Spleen (tissue), 7 donors: ENCODE data around the gene SLC11A2.

Experiments
- POLR2A ChIP-seq, 3 donors: fragments of 450-650 bp; IDR thresholded peaks; one replicate each; pipeline ENCODE4 v1.5.1; 2017; ENCODE audit warnings: antibody characterized with exemption in 3 of 3, mild to moderate bottlenecking in 1 of 3
- POLR2AphosphoS5 ChIP-seq, 3 donors: sonication (generic); formaldehyde crosslinking; IDR thresholded peaks; one replicate each; pipeline ENCODE4 v1.5.1; 2017; ENCODE audit warnings: antibody characterized with exemption in 3 of 3
- TF ChIP-seq, protein P1 (sequence below), 11 experiments: fragments of 200-600 bp in 7 of 11; fragments of 450-650 bp in 4 of 11; sonication (generic) in 4 of 11; IDR thresholded peaks in 8 of 11; conservative IDR thresholded peaks in 3 of 11; 1 replicate in 7 of 11; 2 replicates in 4 of 11; pipeline versions ENCODE4 v1.4.0 to v1.8.0; 2016 to 2021; ENCODE audit warnings: antibody characterized with exemption in 11 of 11, inconsistent platforms in 4 of 11, mild to moderate bottlenecking in 1 of 11
- donor health status: DM: no; HTN: no; CAD: no; lungs with moderate emphysema.
- donor health status: DM: no; HTN: no; CAD: no.
- donor health status: DM: no; HTN: no; CAD: no.

DNA sequence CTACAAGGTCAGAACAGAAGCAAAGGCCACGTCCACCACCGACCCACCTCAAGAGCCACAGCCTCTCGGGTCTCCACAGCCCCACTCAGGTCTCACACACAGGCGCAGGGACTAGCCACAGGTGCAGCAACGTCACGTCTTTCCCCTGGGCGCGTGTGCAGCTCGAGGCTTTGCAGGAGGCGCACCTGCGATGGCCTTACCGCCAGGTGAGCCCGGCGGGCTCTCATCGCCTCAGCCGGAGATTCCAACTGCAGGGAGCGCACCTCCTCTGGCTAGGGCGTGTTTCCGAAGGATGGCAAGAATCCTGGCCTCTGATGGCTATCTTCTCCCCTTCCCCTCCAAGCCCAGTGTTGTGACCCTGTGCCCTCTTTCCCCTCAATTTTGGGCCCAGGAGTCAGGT lies 73.7 kb downstream of the SLC11A2 start, which contains the start of gene HIGD1C:
- TF ChIP-seq, protein P1, sequence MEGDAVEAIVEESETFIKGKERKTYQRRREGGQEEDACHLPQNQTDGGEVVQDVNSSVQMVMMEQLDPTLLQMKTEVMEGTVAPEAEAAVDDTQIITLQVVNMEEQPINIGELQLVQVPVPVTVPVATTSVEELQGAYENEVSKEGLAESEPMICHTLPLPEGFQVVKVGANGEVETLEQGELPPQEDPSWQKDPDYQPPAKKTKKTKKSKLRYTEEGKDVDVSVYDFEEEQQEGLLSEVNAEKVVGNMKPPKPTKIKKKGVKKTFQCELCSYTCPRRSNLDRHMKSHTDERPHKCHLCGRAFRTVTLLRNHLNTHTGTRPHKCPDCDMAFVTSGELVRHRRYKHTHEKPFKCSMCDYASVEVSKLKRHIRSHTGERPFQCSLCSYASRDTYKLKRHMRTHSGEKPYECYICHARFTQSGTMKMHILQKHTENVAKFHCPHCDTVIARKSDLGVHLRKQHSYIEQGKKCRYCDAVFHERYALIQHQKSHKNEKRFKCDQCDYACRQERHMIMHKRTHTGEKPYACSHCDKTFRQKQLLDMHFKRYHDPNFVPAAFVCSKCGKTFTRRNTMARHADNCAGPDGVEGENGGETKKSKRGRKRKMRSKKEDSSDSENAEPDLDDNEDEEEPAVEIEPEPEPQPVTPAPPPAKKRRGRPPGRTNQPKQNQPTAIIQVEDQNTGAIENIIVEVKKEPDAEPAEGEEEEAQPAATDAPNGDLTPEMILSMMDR (IDR thresholded peaks at IDR 0.05 in 8 of 11, conservative IDR thresholded peaks at IDR 0.05 in 3 of 11) = no peak
- no peak for TF ChIP-seq POLR2A (IDR thresholded peaks at IDR 0.05)
- TF ChIP-seq POLR2AphosphoS5 (IDR thresholded peaks at IDR 0.05) = no peak
